Medulla oblongata (tissue), 1 donor: ENCODE measurements around the gene BPIFB2.

Experiments
- DNase-seq: peaks from one replicate; pipeline ENCODE4 v3.0.0-alpha.2; 2015; ENCODE audit errors: extremely low spot score

Gene BPIFB2

GRCh38 chr20:33069673-33070072, 62.2 kb downstream of the BPIFB2 start:
- DNase-seq, result no peak

GRCh38 chr20:33070111-33071053, 62.9 kb downstream of the BPIFB2 start:
- DNase-seq, result no peak

- no peak for DNase-seq
Observed at GRCh38 chr20:33071198-33071597, 63.7 kb downstream of the BPIFB2 start.

- no peak for DNase-seq
Observed at GRCh38 chr20:33072362-33072761, 64.9 kb downstream of the BPIFB2 start.

- no peak for DNase-seq
Observed at GRCh38 chr20:33072813-33073212, 65.3 kb downstream of the BPIFB2 start.
